Osteoblast (primary cell): Measurements from ENCODE around the gene PCNP. TPM values are rescaled to one million over a fixed set of nuclear protein-coding genes. Genes with fewer than 3 reads are reported as not detected.

Experiments
- DNase-seq: peaks from one replicate; pipeline ENCODE4 v3.0.0; 2011; ENCODE audit warnings: low spot score, mixed read lengths; ENCODE audit not compliant: insufficient read length; ENCODE audit errors: missing footprints
- H2AFZ ChIP-seq: 2 replicates; pipeline ENCODE4 v1.6.0; 2011; ENCODE audit warnings: mild to moderate bottlenecking, low read length
- H3K27ac ChIP-seq: 2 replicates; pipeline ENCODE4 v1.5.1; 2011; ENCODE audit warnings: mild to moderate bottlenecking, low read depth, low read length, moderate library complexity
- H3K27me3 ChIP-seq: 2 replicates; pipeline ENCODE4 v1.6.0; 2012; ENCODE audit warnings: mild to moderate bottlenecking, control low read depth, inconsistent platforms, low read length, moderate library complexity; ENCODE audit not compliant: insufficient read depth
- H3K36me3 ChIP-seq: 2 replicates; pipeline ENCODE4 v1.5.1; 2011; ENCODE audit warnings: mild to moderate bottlenecking, low read length, control low read depth, moderate library complexity; ENCODE audit not compliant: insufficient read depth
- H3K4me1 ChIP-seq: 2 replicates; pipeline ENCODE4 v1.5.1; 2011; ENCODE audit warnings: mild to moderate bottlenecking, low read length, control low read depth, moderate library complexity; ENCODE audit not compliant: insufficient read depth
- H3K4me2 ChIP-seq: 2 replicates; pipeline ENCODE4 v1.6.0; 2011; ENCODE audit warnings: mild to moderate bottlenecking, low read length; ENCODE audit not compliant: insufficient read depth
- H3K4me3 ChIP-seq: fragments of 200-600 bp; sonication (generic); 3 replicates; pipeline ENCODE4 v1.5.1; 2012; ENCODE audit warnings: mild to moderate bottlenecking, low read length, inconsistent platforms; ENCODE audit not compliant: insufficient read depth
- H3K79me2 ChIP-seq: 2 replicates; pipeline ENCODE4 v1.6.0; 2012; ENCODE audit warnings: mild to moderate bottlenecking, low read length, control low read depth, inconsistent platforms; ENCODE audit not compliant: insufficient read depth
- H3K9me3 ChIP-seq: 2 replicates; pipeline ENCODE4 v1.5.1; 2011; ENCODE audit warnings: low read depth, low read length, control low read depth
- H4K20me1 ChIP-seq: 2 replicates; pipeline ENCODE4 v1.6.0; 2012; ENCODE audit warnings: mild to moderate bottlenecking, low read length, control low read depth; ENCODE audit not compliant: insufficient read depth
- CTCF ChIP-seq: IDR thresholded peaks from 2 replicates; pipeline ENCODE4 v1.5.1; 2011; ENCODE audit warnings: mild to moderate bottlenecking, low read depth, low read length, moderate library complexity; ENCODE audit errors: extremely low read depth
- total RNA-seq: library from RNA; depleted of rRNA; stranded (reverse); fragments of >200 nt; gene quantifications from 2 replicates; pipeline ENCODE4 v1.2.3, GENCODE V29; 2012

Gene PCNP
- total RNA-seq, 1 donor = 92.6 TPM

- Histone ChIP-seq H3K36me3 (peaks cover 9% of the 10 kb centered on the region), H3K9me3 (no peaks in the 10 kb centered on the region), H3K79me2 (peaks cover 23% of the 10 kb centered on the region), H3K27ac (no peak overlapping the region), H3K4me1 (peaks cover 16% of the 10 kb centered on the region), H3K27me3 (no peaks in the 10 kb centered on the region), H2AFZ (no peak overlapping the region), H3K4me3 (no peak overlapping the region), H3K4me2 (no peak overlapping the region), H4K20me1 (peaks cover 4% of the 10 kb centered on the region)
- no peak for TF ChIP-seq CTCF
- no peak for DNase-seq
Observed at GRCh38 chr3:101571028-101571895, 2.7 kb upstream of the PCNP start.

GRCh38 chr3:101574388-101575112 is 570 bp downstream of the PCNP start:
- Histone ChIP-seq H2AFZ (peak overlapping the region; percentile 85), H3K36me3 (peaks cover 10% of the 10 kb centered on the region), H3K79me2 (peaks cover 54% of the 10 kb centered on the region), H3K27me3 (no peaks in the 10 kb centered on the region), H3K9me3 (no peaks in the 10 kb centered on the region), H4K20me1 (peaks cover 27% of the 10 kb centered on the region), H3K4me3 (peak overlapping the region; percentile 98), H3K4me1 (peaks cover 16% of the 10 kb centered on the region), H3K27ac (peak overlapping the region; percentile 96), H3K4me2 (peak overlapping the region; percentile 77)
- no peak for TF ChIP-seq CTCF
- peak; percentile 73 for DNase-seq

- Histone ChIP-seq H3K9me3 (no peaks in the 10 kb centered on the region), H3K27me3 (no peaks in the 10 kb centered on the region), H3K4me3 (no peak overlapping the region), H3K79me2 (peaks cover 79% of the 10 kb centered on the region), H3K27ac (no peak overlapping the region), H2AFZ (no peak overlapping the region), H3K36me3 (peaks cover 17% of the 10 kb centered on the region), H3K4me2 (no peak overlapping the region), H4K20me1 (peaks cover 32% of the 10 kb centered on the region), H3K4me1 (peaks cover 16% of the 10 kb centered on the region)
- TF ChIP-seq CTCF = no peak
- DNase-seq = no peak
Observed at GRCh38 chr3:101577286-101577685, 3.3 kb downstream of the PCNP start.

GRCh38 chr3:101588616-101589015 is 14.6 kb downstream of the PCNP start:
- Histone ChIP-seq H3K4me1 (no peaks in the 10 kb centered on the region), H3K79me2 (peaks cover 47% of the 10 kb centered on the region), H3K27ac (no peak overlapping the region), H3K4me2 (no peak overlapping the region), H4K20me1 (peaks cover 10% of the 10 kb centered on the region), H3K36me3 (peaks cover 57% of the 10 kb centered on the region), H3K27me3 (no peaks in the 10 kb centered on the region), H3K9me3 (no peaks in the 10 kb centered on the region), H2AFZ (no peak overlapping the region), H3K4me3 (no peak overlapping the region)
- no peak for DNase-seq
- no peak for TF ChIP-seq CTCF
